Endometrial microvascular endothelial cells (primary cell): Measurements from ENCODE around the gene SYVN1. TPM values are rescaled to one million over a fixed set of nuclear protein-coding genes. Genes with fewer than 3 reads are reported as not detected.
"Not testable (repeated sequence)": the region's sequence is repeated elsewhere in the genome, so short reads cannot be mapped to it uniquely, and the experiment has no call there.

Experiments
- in situ Hi-C: cut with HindIII; loops from 2 replicates; pipeline ENCODE4 v1.10.0; 2017; ENCODE audit warnings: low sequenced_read_pairs, low pct_unique_long_range_greater_than_20kb; ENCODE audit errors: inconsistent ontology term
- total RNA-seq: library from RNA; depleted of rRNA; stranded (reverse); fragments of >200 nt; gene quantifications from one replicate; pipeline ENCODE4 v1.2.3, GENCODE V29; 2015; ENCODE audit errors: inconsistent ontology term

SYVN1 gene
- total RNA-seq, 1 donor from 2014 or later, result 33.2 TPM

- in situ Hi-C loops, result no loop called here
Measured at GRCh38 chr11:65156256-65156655, 21.9 kb upstream of the SYVN1 start.

GRCh38 chr11:65152122-65152521, 17.8 kb upstream of the SYVN1 start:
- in situ Hi-C loops, result no loop called here

- in situ Hi-C loops, result no loop called here
Measured at GRCh38 chr11:65151331-65151899, 17.1 kb upstream of the SYVN1 start.

- in situ Hi-C loops, result no loop called here
Measured at GRCh38 chr11:65150509-65151299, 16.4 kb upstream of the SYVN1 start.

- in situ Hi-C loops, result not testable (repeated sequence)
Measured at GRCh38 chr11:65150131-65150508, 15.8 kb upstream of the SYVN1 start.

- in situ Hi-C loops, result no loop called here
Measured at GRCh38 chr11:65148657-65149056, 14.3 kb upstream of the SYVN1 start.

GRCh38 chr11:65147352-65148075, 13.2 kb upstream of the SYVN1 start:
- in situ Hi-C loops, result no loop called here

- in situ Hi-C loops, result no loop called here
Measured at GRCh38 chr11:65141896-65142494, 7.7 kb upstream of the SYVN1 start.

GRCh38 chr11:65136515-65137096, 2.3 kb upstream of the SYVN1 start:
- in situ Hi-C loops, result no loop called here

GRCh38 chr11:65135633-65136145, 1.4 kb upstream of the SYVN1 start:
- in situ Hi-C loops, result no loop called here

- in situ Hi-C loops, result no loop called here
Measured at GRCh38 chr11:65134952-65135632, 773 bp upstream of the SYVN1 start.

- in situ Hi-C loops, result no loop called here
Measured at GRCh38 chr11:65133724-65134123, 595 bp downstream of the SYVN1 start.

- in situ Hi-C loops, result no loop called here
Measured at GRCh38 chr11:65132988-65133700, 1.2 kb downstream of the SYVN1 start.

- in situ Hi-C loops, result no loop called here
Measured at GRCh38 chr11:65132238-65132987, 1.9 kb downstream of the SYVN1 start.

- in situ Hi-C loops, result no loop called here
Measured at GRCh38 chr11:65131895-65132237, 2.5 kb downstream of the SYVN1 start.

- in situ Hi-C loops, result no loop called here
Measured at GRCh38 chr11:65131417-65131776, 2.9 kb downstream of the SYVN1 start.

- in situ Hi-C loops, result no loop called here
Measured at GRCh38 chr11:65130631-65131416, 3.5 kb downstream of the SYVN1 start.
